OCI-LY7 (cell line): ENCODE results near the gene TNS1.

Source experiments
- EZH2phosphoT487 ChIP-seq: fragments of 200-600 bp; sonication (generic); IDR thresholded peaks from 2 replicates; pipeline ENCODE4 v1.6.1; 2018; ENCODE audit warnings: low read depth, borderline replicate concordance, mild to moderate bottlenecking, mixed run types, antibody characterized with exemption, low read length, moderate library complexity, mixed read lengths
- TF ChIP-seq, protein P1 (sequence below): fragments of 200-600 bp; sonication (generic); conservative IDR thresholded peaks from 2 replicates; pipeline ENCODE4 v1.5.1; 2014; ENCODE audit warnings: mild to moderate bottlenecking, antibody characterized with exemption, low read length, moderate library complexity, mixed read lengths

DNA sequence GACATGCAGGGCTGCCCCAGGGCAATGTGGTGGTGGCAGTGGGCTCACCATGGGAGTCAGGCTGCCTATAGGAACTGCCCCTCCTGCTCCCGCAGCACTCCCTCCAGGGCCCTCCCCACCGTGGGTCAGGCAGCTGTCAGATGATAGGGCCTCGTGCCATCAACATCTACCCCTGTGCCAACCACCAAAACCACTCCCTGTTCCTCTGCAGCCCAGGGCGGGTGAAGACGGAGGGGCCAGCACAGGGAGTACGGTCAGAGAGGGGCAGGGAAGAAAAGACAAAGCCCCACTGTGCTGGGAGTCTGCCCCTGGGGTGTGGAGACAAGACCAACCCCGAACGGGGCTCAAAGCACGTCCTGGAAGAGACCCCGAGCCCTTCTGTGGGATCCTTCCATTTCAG lies 97.4 kb downstream of the TNS1 start:
- TF ChIP-seq, protein P1, sequence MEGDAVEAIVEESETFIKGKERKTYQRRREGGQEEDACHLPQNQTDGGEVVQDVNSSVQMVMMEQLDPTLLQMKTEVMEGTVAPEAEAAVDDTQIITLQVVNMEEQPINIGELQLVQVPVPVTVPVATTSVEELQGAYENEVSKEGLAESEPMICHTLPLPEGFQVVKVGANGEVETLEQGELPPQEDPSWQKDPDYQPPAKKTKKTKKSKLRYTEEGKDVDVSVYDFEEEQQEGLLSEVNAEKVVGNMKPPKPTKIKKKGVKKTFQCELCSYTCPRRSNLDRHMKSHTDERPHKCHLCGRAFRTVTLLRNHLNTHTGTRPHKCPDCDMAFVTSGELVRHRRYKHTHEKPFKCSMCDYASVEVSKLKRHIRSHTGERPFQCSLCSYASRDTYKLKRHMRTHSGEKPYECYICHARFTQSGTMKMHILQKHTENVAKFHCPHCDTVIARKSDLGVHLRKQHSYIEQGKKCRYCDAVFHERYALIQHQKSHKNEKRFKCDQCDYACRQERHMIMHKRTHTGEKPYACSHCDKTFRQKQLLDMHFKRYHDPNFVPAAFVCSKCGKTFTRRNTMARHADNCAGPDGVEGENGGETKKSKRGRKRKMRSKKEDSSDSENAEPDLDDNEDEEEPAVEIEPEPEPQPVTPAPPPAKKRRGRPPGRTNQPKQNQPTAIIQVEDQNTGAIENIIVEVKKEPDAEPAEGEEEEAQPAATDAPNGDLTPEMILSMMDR, result no peak
- TF ChIP-seq EZH2phosphoT487, result no peak
